Epithelial cell of esophagus (primary cell): ENCODE data around the gene PRM3.

Experiments
- DNase-seq: peaks from one replicate; pipeline ENCODE4 v3.0.0; 2010; ENCODE audit warnings: low read depth
- H3K4me3 ChIP-seq: 2 replicates; pipeline ENCODE4 v1.5.1; 2011; ENCODE audit warnings: mild to moderate bottlenecking, low read length, control low read depth
- CTCF ChIP-seq: IDR thresholded peaks from 2 replicates; pipeline ENCODE4 v1.5.1; 2011; ENCODE audit warnings: low read depth, mild to moderate bottlenecking, low read length, control low read depth, inconsistent platforms; ENCODE audit not compliant: insufficient read depth; ENCODE audit errors: missing control alignments

PRM3 gene

GRCh38 chr16:11298143-11298900 lies 24.9 kb upstream of the PRM3 start:
- TF ChIP-seq CTCF, result no peak
- no peak for DNase-seq
- H3K4me3 ChIP-seq, result no peak overlapping the region

- TF ChIP-seq CTCF, result no peak
- DNase-seq, result peak; percentile 18
- no peak overlapping the region for H3K4me3 ChIP-seq
Observed at GRCh38 chr16:11297492-11298142, 24.2 kb upstream of the PRM3 start.

GRCh38 chr16:11296706-11297491 lies 23.5 kb upstream of the PRM3 start:
- H3K4me3 ChIP-seq, result no peak overlapping the region
- no peak for TF ChIP-seq CTCF
- DNase-seq, result peak; percentile 55

- no peak for DNase-seq
- H3K4me3 ChIP-seq, result no peak overlapping the region
- TF ChIP-seq CTCF, result no peak
Observed at GRCh38 chr16:11296351-11296705, 22.9 kb upstream of the PRM3 start.

- H3K4me3 ChIP-seq, result no peak overlapping the region
- no peak for DNase-seq
Observed at GRCh38 chr16:11295672-11296071, 22.2 kb upstream of the PRM3 start.

More at GRCh38 chr16:11295672-11296071, 22.2 kb upstream of the PRM3 start:
- TF ChIP-seq CTCF, result no peak
